Measurements from ENCODE around the gene CCDC92B. TPM values are rescaled to one million over a fixed set of nuclear protein-coding genes. Genes with fewer than 3 reads are reported as not detected.

Gene CCDC92B
- polyA plus RNA-seq, 1 of the 3 experiments (the other 2 are of a cell fraction), result 0.07 TPM

- Histone ChIP-seq H4K20me1 (ENCODE audit: insufficient read depth) (no peaks in the 10 kb centered on the region), H3K4me1 (ENCODE audit: control insufficient read depth in 1 of 2, insufficient read depth in 2 of 2, low read depth in 1 of 2, low read length in 1 of 2) (peaks cover 0 to 16% of the 10 kb centered on the region in 2 experiments; a peak in 1 of 4 replicates), H3F3A (replicated peaks; ENCODE audit: insufficient read depth) (no peaks in the 10 kb centered on the region), H3K4me2 (no peak overlapping the region), H3K79me2 (ENCODE audit: insufficient read depth) (no peaks in the 10 kb centered on the region), H3K9me3 (no peaks in the 10 kb centered on the region), H3K4me3 (ENCODE audit: low read depth in 2 of 2, low read length in 1 of 2) (no peak overlapping the region), H2AFZ (ENCODE audit: low read depth) (no peak overlapping the region), H3K36me3 (replicated peaks in 1 of 2; ENCODE audit: control insufficient read depth in 1 of 2, insufficient read depth in 2 of 2, low read length in 1 of 2) (no peaks in the 10 kb centered on the region), H3K27ac (ENCODE audit: low read depth in 2 of 2, low read length in 1 of 2) (no peak overlapping the region), H3K9me2 (no peaks in the 10 kb centered on the region), H3K27me3 (ENCODE audit: insufficient read depth) (peaks cover 7% of the 10 kb centered on the region; the same call in 1 of the 2 replicates), H3K9ac (no peak overlapping the region)
- WGBS (ENCODE audit: low lambda C conversion rate), result 76% methylated on average over 9 of the region's 9 CpGs
- DNase-seq, result no peak
- CTCF ChIA-PET, result no interaction called here
- TF ChIP-seq SMC3 (IDR thresholded peaks at IDR 0.05; ENCODE audit: low read depth, low read length), result no peak
- TF ChIP-seq REST (IDR thresholded peaks at IDR 0.05; ENCODE audit: low read depth, low read length), result no peak
- no peak for TF ChIP-seq TEAD4 (IDR thresholded peaks at IDR 0.05; ENCODE audit: borderline replicate concordance, insufficient read depth)
- TF ChIP-seq TAF1 (IDR thresholded peaks at IDR 0.05; ENCODE audit: borderline replicate concordance, low read depth, low read length), result no peak
- TF ChIP-seq CTCF (IDR thresholded peaks at IDR 0.05), result no peak
- TF ChIP-seq EP300 (IDR thresholded peaks at IDR 0.05; ENCODE audit: borderline replicate concordance in 1 of 2, low read depth in 1 of 2, low read length in 1 of 2), result no peak
- TF ChIP-seq EZH2phosphoT487 (IDR thresholded peaks at IDR 0.05; ENCODE audit: borderline replicate concordance, low read depth), result no peak
- no peak for TF ChIP-seq USF1 (IDR thresholded peaks at IDR 0.05; ENCODE audit: borderline replicate concordance, low read depth)
- TF ChIP-seq NRF1 (IDR thresholded peaks at IDR 0.05; ENCODE audit: low read depth, low read length), result no peak
- no peak for TF ChIP-seq JUND (IDR thresholded peaks at IDR 0.05)
- no peak for TF ChIP-seq FOXM1 (IDR thresholded peaks at IDR 0.05; ENCODE audit: low read depth)
- no peak for TF ChIP-seq ZBTB33 (IDR thresholded peaks at IDR 0.05; ENCODE audit: borderline replicate concordance, low read depth)
- TF ChIP-seq YY1 (IDR thresholded peaks at IDR 0.05; ENCODE audit: low read depth), result no peak
- TF ChIP-seq MXI1 (IDR thresholded peaks at IDR 0.05; ENCODE audit: low read depth, low read length), result no peak
- TF ChIP-seq NFIC (IDR thresholded peaks at IDR 0.05; ENCODE audit: borderline replicate concordance), result no peak
- TF ChIP-seq SIN3A (IDR thresholded peaks at IDR 0.05; ENCODE audit: borderline replicate concordance, low read depth, low read length), result no peak
- TF ChIP-seq ELF1 (IDR thresholded peaks at IDR 0.05), result no peak
- POLR2A ChIA-PET, result no interaction called here
These were observed 31.5 kb upstream of the CCDC92B start for GRCh38 chr17:2780931-2781454.

Measured in SK-N-SH (cell line).